Measurements from ENCODE around the gene C1QTNF9B. TPM values are rescaled to one million over a fixed set of nuclear protein-coding genes. Genes with fewer than 3 reads are reported as not detected.

C1QTNF9B gene
- polyA plus RNA-seq, 3 donors, result not detected

GRCh38 chr13:23859904-23860303 lies 37.4 kb downstream of the C1QTNF9B start:
- H3K4me1 ChIP-seq (ENCODE audit: control insufficient read depth in 1 of 2, insufficient read depth in 2 of 2, low read length in 2 of 2), result no peaks in the 10 kb centered on the region
- intact Hi-C loops (cut with micrococcal nuclease), result no loop called here
- 100% methylated on average over 2 of the region's 2 CpGs for WGBS (ENCODE audit: insufficient coverage)
- peaks cover 0 to 9% of the 10 kb centered on the region in 2 donors for H3K36me3 ChIP-seq (replicated peaks in 1 of 2; ENCODE audit: control insufficient read depth in 1 of 2, insufficient read depth in 2 of 2, low read length in 2 of 2)
- H2AFZ ChIP-seq (ENCODE audit: insufficient read depth, low read depth, low read length, poor library complexity, severe bottlenecking), result no peak overlapping the region
- H4K20me1 ChIP-seq (ENCODE audit: insufficient read depth, low read length), result no peaks in the 10 kb centered on the region
- peaks cover 0 to 1% (median 0%) of the 10 kb centered on the region in 3 donors for H3K27me3 Mint-ChIP-seq (ENCODE audit: low read depth in 3 of 3)
- H3K4me3 ChIP-seq (replicated peaks in 1 of 3; ENCODE audit: low read depth in 2 of 3, low read length in 3 of 3), result no peak overlapping the region
- no peaks in the 10 kb centered on the region for H3K9me3 Mint-ChIP-seq
- no peak overlapping the region for H3K27ac Mint-ChIP-seq
- no peaks in the 10 kb centered on the region for H3K9me3 ChIP-seq (replicated peaks in 1 of 2; ENCODE audit: control insufficient read depth in 1 of 2, insufficient read depth in 1 of 2, low read length in 2 of 2)
- no peak overlapping the region for H3K4me3 Mint-ChIP-seq
- H3K36me3 Mint-ChIP-seq, result peaks cover 2 to 12% of the 10 kb centered on the region in 2 donors
- no peak overlapping the region for H3K4me2 ChIP-seq (replicated peaks; ENCODE audit: extremely low read depth, low read length, poor library complexity, severe bottlenecking)
- no peak overlapping the region for H3K27ac ChIP-seq (ENCODE audit: low read depth in 1 of 2, low read length in 2 of 2)
- no peak overlapping the region for H3K9ac ChIP-seq (ENCODE audit: insufficient read depth, low read length, poor library complexity, severe bottlenecking)
- no peaks in the 10 kb centered on the region for H3K4me1 Mint-ChIP-seq
- H3K27me3 ChIP-seq (ENCODE audit: control insufficient read depth in 2 of 2, insufficient read depth in 2 of 2, low read length in 2 of 2), result no peaks in the 10 kb centered on the region
- H3K79me2 ChIP-seq (ENCODE audit: insufficient read depth, low read length), result no peaks in the 10 kb centered on the region
- TF ChIP-seq CTCF (IDR thresholded peaks at IDR 0.05), result no peak
- DNase-seq, result no peak

GRCh38 chr13:23859455-23859854 lies 37.8 kb downstream of the C1QTNF9B start:
- no peak for TF ChIP-seq CTCF (IDR thresholded peaks at IDR 0.05)
- no peak overlapping the region for H3K9ac ChIP-seq (ENCODE audit: insufficient read depth, low read length, poor library complexity, severe bottlenecking)
- peaks cover 0 to 1% (median 0%) of the 10 kb centered on the region in 3 donors for H3K27me3 Mint-ChIP-seq (ENCODE audit: low read depth in 3 of 3)
- H3K9me3 ChIP-seq (replicated peaks in 1 of 2; ENCODE audit: control insufficient read depth in 1 of 2, insufficient read depth in 1 of 2, low read length in 2 of 2), result no peaks in the 10 kb centered on the region
- peaks cover 2 to 12% of the 10 kb centered on the region in 2 donors for H3K36me3 Mint-ChIP-seq
- no peak for DNase-seq
- H3K27me3 ChIP-seq (ENCODE audit: control insufficient read depth in 2 of 2, insufficient read depth in 2 of 2, low read length in 2 of 2), result no peaks in the 10 kb centered on the region
- H3K27ac ChIP-seq (ENCODE audit: low read depth in 1 of 2, low read length in 2 of 2), result no peak overlapping the region
- no peaks in the 10 kb centered on the region for H3K4me1 ChIP-seq (ENCODE audit: control insufficient read depth in 1 of 2, insufficient read depth in 2 of 2, low read length in 2 of 2)
- no peaks in the 10 kb centered on the region for H3K79me2 ChIP-seq (ENCODE audit: insufficient read depth, low read length)
- peaks cover 0 to 9% of the 10 kb centered on the region in 2 donors for H3K36me3 ChIP-seq (replicated peaks in 1 of 2; ENCODE audit: control insufficient read depth in 1 of 2, insufficient read depth in 2 of 2, low read length in 2 of 2)
- no peaks in the 10 kb centered on the region for H4K20me1 ChIP-seq (ENCODE audit: insufficient read depth, low read length)
- no peak overlapping the region for H3K4me3 ChIP-seq (replicated peaks in 1 of 3; ENCODE audit: low read depth in 2 of 3, low read length in 3 of 3)
- no peak overlapping the region for H3K4me3 Mint-ChIP-seq
- H3K27ac Mint-ChIP-seq, result no peak overlapping the region
- no peaks in the 10 kb centered on the region for H3K9me3 Mint-ChIP-seq
- no peak overlapping the region for H2AFZ ChIP-seq (ENCODE audit: insufficient read depth, low read depth, low read length, poor library complexity, severe bottlenecking)
- H3K4me2 ChIP-seq (replicated peaks; ENCODE audit: extremely low read depth, low read length, poor library complexity, severe bottlenecking), result no peak overlapping the region
- H3K4me1 Mint-ChIP-seq, result no peaks in the 10 kb centered on the region
- intact Hi-C loops (cut with micrococcal nuclease), result no loop called here
